GM19023 (cell line): ENCODE results near the gene HOXD4.

ENCODE experiments used
- ATAC-seq: cut with Tn5 transposase; IDR thresholded peaks from one replicate; pipeline ENCODE4 v1.9.1; 2021; ENCODE audit warnings: mild to moderate bottlenecking, moderate library complexity; ENCODE audit not compliant: unreplicated experiment

Gene HOXD4

DNA sequence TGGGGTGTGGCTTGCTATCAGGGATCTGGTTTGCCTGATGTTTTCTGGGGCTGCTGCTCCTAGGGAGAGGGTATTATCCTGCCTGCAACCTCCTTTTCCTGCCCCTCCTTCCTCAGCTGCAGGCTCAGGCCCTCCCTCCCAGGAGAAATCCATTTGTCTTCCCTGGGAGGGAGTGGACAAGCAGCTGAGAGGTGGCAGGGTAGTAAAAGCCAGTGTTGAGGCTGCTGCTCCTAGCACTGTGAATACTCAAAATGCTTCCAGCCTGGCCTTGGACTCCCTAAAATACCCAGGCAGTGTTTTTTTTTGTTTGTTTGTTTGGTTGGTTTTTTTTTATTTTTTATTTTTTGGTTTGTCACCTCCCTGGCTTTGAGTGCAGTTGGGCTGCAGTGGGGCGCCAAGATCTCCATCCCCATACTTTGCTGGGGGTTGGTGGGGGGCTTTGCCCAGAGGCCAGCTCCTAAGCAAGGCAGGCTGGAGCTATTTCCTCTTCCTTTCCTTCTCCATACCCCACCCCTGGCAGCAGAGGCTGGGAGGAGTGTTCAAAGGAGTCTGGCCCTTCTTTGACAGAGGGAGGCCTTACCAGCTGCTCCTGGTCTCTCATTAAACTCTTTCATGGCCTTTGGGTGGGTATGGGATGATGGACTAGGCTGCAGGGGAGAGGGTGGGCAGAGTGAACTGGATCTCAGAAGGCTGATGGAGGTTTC is 19.4 kb downstream of the HOXD4 start:
- ATAC-seq, result no peak

DNA sequence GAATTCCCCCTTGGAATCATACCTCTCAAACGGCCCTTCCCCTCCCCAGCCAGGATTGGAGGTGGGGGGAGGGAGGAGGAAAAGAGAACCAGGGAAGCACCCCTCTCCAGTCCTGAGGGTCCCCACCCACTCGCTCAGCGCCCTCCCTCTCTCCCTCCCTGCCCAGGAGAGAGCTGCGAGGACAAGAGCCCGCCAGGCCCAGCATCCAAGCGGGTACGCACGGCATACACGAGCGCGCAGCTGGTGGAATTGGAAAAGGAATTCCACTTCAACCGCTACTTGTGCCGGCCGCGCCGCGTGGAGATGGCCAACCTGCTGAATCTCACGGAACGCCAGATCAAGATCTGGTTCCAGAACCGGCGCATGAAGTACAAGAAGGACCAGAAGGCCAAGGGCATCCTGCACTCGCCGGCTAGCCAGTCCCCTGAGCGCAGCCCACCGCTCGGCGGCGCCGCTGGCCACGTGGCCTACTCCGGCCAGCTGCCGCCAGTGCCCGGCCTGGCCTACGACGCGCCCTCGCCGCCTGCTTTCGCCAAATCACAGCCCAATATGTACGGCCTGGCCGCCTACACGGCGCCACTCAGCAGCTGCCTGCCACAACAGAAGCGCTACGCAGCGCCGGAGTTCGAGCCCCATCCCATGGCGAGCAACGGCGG is 20.1 kb downstream of the HOXD4 start:
- ATAC-seq, result no peak

DNA sequence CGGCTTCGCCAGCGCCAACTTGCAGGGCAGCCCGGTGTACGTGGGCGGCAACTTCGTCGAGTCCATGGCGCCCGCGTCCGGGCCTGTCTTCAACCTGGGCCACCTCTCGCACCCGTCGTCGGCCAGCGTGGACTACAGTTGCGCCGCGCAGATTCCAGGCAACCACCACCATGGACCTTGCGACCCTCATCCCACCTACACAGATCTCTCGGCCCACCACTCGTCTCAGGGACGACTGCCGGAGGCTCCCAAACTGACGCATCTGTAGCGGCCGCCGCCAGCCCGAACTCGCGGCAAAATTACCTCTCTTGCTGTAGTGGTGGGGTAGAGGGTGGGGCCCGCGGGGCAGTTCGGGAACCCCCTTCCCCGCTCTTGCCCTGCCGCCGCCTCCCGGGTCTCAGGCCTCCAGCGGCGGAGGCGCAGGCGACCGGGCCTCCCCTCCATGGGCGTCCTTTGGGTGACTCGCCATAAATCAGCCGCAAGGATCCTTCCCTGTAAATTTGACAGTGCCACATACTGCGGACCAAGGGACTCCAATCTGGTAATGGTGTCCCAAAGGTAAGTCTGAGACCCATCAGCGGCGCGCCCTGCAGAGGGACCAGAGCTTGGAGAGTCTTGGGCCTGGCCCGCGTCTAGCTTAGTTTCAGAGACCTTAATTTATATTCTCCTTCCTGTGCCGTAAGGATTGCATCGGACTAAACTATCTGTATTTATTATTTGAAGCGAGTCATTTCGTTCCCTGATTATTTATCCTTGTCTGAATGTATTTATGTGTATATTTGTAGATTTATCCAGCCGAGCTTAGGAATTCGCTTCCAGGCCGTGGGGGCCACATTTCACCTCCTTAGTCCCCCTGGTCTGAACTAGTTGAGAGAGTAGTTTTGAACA is 20.9 kb downstream of the HOXD4 start:
- ATAC-seq, result no peak

DNA sequence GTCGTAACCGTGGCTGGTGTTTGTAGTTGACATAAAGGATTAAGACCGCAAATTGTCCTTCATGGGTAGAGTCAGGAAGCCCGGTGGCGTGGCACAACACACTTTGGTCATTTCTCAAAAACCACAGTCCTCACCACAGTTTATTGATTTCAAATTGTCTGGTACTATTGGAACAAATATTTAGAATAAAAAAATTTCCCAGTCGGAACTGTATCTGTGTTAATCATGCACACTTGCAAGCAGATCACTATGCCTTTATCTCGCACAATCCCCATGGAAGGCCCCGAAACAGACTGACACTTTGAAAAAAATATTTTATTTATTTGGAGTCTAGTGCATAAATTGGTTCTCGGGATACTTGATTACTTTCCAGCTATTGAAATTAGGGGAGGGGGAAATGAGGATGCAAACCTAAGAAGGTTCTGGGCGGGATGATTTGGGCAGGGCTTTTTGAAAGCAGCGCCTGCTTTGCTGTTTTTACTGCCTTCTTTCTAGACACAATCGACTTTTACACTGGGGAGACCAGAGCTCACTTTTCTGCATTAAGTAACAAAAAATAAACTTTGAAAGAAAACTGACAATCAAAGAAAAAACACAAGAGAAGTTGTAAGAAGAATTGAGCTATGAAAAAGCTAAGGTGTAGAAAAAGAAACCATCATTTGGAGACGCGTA is 21.7 kb downstream of the HOXD4 start:
- ATAC-seq, result no peak

DNA sequence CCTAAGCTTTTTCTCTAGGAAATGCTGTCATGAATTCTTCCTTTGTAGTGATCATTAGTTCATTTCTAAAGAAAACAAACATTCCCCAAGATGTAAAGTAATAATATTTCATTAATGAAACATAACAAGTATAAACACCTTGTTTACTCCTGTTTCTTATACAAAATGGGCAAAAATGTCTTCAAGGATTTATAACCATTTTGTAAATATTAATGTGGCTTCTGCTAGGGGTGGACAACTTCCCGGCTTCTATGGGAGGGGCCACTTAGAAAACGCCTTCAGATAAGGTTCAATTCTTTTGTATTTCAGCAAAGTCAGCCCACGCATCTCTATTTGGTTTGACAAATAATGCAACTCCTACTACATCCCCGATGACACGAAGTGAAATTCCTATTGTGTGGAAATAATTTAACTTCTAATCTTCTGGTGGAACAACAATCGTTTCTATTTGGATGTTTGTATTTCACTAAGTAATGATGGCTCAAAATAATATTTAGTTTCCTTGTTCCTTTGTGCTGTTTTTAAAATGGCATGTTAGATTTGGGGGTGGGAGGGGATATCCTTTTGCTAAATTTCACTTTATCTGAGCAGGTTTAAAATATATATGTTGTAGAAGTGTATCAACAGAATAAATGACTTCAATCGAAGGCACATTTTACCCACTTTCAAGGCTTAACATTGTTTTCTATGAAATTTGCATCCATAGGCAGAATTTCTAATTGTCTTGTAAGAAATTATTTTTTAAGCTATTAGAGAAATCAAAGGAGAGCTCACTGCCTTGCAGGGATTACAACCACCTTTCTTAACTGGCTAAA is 22.4 kb downstream of the HOXD4 start:
- no peak for ATAC-seq

DNA sequence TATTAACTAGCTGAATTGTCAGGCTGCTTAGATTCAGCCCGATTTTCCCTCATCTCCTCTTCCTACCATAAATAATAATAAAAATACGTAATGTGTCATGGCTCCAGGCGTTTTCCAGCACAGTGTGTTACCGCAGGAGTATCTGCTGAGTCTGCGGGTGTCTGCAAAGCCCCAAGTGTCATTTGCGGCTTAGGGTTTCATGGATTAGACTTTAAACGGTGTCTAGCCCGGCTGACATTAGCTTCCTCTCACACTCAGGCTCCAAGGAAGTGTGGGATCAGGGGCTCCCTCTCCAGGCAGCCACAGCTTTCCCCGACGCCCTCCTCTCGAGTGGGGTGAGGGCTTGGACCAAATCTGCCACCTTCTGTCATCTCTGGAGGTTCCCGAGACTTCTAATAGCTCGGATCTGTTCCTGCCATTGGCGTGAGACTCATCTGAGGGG is 23.1 kb downstream of the HOXD4 start:
- no peak for ATAC-seq

DNA sequence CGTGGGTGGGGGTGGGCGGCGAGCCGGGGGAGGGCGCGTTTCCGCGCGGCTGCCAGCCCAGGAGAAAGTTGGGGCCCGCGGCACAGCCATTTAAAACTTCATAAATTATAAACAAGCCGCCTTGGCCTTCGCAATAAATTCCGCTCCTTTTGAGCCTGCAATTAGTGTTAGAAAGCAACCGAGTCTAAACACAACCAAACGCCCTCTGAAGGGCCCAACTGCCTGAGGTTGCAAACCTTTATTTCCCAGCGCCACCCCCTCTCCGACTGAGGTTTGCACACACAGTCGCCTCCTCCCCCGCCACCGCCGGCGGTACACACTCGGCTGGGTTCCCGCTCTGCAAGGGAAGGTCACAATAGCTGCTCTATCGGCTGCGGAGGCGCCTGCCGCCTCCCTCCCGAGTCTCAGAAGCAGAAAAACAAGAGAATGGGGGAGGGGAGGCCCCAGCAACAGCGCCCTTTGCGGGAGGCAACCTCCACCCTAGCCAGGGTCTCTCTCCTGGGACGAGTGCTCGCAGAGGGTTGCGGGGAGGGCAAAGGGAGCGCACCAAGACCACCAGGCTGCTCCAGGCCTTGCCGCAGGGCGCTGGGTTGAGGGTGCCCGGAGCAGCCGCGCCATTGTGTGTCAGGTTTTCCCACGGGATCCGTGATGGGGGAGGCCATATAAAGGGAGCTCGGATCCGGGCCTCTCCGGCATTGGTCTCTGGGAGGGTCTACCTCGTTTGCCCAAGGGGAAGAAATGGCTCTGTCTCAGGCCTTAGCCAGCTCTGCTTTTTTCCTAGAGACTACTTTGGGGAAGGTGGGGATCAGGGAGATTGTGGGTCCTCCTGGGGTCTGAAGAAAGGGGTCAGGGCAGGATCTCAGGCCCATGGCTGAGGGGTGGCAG is 23.7 kb downstream of the HOXD4 start:
- no peak for ATAC-seq

DNA sequence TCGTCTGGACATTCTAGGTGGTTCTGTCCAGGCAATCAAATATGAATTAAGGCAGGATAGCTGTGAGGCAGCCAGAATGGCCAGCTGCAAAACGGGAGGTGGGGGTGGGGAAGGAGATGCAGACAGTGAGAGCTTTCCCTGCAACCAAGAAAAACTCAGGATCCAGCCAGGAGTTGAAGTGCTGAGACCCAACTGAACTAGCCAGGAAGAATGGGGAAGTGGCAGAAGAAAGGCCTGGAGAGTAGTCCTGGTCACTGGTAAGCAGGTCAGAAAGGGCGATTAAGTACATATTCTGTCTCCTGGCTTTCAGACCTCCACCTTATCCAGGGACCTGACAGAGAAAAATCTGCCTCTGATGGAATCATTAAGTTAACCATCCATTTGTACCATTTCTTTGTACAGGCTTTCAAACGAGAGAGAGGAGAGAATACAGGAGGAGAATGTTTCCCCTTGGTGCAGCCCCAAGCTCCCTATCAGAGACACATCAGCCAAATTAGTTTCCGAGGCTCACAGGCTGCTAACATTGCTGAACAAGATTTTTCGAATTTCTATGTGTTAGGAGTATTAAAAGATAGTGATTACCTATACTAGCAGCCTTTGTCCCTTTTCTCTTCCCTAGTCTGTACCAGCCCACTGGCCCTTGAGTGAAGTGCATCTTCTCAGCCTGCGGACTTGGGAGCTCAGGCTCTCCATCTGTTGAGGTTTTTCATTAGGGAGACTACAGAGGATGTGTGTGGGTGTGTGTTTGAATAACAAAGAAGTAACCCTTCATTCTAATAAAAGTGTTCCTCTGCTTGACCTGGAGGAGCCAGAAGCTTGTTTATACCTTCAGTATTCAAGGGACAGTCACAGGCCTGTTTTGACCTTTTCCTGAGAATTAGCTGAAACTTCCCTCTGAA is 24.6 kb downstream of the HOXD4 start:
- no peak for ATAC-seq

DNA sequence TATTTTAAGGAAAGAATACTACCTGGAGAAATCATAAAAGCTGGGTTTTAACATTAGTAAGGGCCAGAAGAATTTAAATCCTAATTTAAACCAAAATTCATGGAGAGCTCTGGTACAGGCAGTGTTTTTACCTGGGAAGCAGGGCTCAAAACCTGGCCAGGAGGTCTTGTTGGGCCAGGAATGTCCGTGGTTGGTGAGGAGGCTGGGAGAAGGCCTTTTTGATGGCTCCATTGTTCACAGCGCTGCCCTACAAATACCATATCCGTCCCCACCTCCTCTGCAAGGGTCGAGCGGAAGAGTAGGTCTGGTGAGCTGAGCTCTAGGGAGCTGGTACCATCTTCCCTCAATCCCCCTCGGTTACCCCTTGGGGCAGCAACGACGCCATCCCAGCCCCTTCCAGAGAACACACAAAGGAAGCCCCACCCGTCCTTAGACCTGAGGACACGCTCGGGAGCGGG is 26.3 kb downstream of the HOXD4 start:
- no peak for ATAC-seq

DNA sequence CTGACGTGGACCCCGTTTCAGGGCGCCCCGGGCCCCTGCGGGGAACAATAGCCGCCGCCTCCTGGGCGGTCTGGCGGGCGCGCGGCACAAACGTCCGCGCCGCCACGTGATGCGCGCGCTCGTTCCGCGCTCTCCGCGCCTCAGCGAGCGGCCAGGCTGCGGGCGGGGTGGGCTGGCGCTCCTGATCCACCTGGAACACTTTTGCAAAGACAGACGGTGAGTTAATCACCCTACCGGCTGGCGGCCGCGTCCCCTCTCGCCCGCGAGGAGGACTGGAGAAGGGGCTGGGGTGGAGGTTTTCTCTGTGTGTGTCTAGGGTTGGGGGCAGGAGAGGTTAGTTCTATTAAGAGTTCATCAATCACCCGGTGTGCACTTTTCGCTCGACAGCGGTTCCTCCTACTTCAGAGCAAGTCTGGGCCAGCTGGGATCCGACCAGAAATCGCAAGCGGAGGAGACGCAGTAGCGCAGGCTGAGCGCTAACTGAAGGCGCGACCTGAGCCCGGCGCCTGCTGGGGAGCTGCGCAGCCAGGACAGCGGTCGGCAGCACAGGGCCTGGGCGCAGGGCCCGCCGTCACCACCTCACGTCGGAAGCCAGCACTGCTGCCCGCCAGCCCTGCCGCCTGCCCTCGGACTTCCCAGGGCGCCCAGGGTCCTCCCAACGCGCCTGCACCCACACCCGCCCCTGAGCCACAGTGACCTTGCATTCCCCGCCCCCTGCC is 26.8 kb downstream of the HOXD4 start:
- no peak for ATAC-seq

DNA sequence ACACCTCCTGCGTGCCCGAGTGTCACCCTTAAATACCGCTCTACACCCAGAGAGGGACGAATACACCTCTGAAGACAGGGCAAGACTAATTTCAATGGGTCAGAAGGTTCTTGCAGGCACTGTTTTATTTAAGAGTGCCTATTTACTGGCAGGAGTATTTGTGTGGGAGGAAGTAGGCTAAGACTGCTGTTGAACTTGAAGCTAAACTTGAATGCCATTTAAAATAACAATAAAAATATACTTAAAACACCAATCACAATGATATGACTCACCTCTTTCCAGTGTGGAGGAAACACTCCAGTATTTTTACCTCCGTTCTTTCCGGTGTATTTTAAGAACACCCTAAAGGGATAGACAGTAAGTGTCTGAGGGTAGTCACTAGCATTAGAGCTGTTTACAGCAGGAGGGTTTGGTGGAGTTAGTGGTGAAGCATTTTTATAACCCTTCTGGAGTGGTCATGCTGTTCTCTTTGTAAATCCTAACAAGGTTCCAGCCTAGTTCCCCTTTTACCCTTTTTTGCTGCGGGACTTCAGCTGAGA is 27.5 kb downstream of the HOXD4 start:
- no peak for ATAC-seq

DNA sequence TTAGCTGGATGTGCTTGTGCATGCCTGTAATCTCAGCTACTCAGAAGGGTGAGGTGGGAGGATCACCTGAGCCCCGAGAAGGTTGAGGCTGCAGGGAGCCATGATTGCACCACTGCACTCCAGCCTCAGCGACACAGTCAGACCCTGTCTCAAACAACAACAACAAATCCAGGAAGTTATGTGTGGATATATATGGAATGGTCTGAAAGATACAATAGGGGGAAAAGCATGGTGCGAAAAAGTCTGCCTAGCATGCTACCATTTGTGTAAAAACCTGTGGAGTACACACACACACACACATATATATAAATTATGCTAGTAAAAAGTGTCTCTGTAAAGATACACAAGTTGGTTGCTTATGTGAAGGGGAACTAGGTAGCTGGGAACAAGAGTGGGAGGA is 30.2 kb downstream of the HOXD4 start:
- ATAC-seq, result no peak

DNA sequence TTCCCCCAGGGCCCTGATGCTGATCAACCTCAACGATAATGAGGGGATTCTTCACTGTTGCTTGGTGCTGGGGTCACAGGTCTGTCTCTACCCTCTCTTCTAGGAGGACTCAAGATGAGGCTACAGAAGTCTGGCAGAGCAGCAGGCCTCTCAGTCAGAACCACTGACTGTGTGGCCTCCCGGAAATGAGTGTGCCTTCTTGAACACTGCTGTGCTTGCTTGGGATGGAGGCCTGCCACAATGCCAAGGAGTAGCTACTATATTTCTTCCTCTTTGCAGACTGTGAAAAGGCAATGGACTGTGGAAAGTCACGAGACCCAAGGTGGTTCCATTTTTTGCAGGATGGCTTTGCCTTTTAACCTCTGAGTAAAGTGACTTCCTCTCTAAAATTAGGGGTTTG is 31.3 kb downstream of the HOXD4 start:
- no peak for ATAC-seq

DNA sequence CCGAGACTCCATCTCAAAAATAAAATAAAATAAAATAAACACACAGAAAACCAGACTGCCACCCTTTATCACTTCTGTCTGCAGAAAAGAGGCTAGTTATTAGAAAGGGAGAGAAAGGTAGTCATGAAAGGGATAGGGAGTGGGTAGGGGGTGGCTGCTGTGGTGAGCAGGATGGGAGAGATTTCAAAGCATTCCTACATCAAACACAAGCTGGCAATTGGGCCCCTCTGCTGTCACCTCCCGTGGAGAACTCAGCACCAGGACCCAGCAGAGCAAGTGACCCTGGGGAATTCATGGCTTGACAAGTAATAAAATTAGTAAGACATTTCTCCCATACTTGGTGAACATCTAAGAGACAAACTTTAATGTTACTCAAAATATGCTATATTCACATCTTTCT is 33.4 kb downstream of the HOXD4 start:
- no peak for ATAC-seq

DNA sequence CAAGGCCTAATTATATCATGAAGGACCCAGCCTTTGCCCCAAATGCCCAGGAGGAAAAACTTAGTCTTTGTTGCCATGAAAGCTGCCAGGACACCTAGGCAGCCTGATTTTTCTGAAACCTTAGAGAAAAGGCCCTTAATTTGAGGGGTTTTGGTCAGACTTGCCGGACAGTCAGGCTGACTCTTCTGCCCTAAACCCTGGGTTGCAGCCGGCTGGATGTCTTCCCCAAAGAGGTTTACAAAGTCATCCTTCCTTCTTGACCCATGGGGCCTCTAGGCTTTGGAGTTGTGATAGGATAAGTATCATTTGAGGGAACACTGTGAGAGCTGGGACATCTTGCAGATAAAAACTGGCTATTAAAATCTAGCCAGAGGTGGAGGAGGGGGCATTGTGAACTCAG is 34.7 kb downstream of the HOXD4 start:
- ATAC-seq, result no peak

DNA sequence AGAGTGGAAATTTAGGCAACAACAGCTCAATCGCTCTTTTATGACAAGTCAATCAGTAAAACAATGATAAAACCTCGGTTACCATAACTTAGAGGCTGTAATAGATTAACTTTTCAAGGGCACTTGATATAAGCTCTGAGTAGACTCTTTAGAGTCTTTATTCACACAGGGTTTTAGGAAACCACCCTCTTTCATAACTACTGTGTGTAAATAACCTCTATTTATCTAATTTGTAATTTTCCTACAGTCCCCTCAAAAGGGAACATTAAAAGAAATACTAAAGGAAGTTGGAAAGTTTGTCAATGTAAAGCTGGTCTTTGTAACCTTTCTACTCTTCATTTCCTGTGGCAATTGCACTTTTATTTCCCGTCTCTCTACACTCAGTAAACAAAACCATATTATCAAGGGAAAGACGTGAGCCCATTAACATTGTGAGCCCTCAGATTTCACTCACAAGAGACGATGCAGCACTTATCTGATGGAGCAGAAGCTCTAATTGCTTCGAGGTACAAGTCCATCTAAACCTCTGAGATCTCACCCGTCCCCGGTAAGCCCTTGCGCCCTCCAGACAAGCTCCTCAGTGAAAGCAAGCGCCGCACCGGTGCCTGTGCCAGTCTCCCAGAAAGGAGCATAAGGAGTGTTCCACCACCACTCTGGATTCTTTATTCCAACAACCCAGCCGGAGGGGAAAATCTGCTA is 36.0 kb downstream of the HOXD4 start:
- ATAC-seq, result no peak
